PFSK-1 (cell line): Measurements from ENCODE around the gene GNB5.

Experiments used
- FOXP2 ChIP-seq: optimal IDR thresholded peaks from 2 replicates; pipeline ENCODE3; 2011; ENCODE audit warnings: borderline replicate concordance, control low read depth, inconsistent platforms; ENCODE audit not compliant: insufficient read depth; ENCODE audit errors: extremely low read length, extremely low read depth
- POLR2AphosphoS5 ChIP-seq: IDR thresholded peaks from 2 replicates; pipeline ENCODE4 v1.6.1; 2012; ENCODE audit warnings: low read depth, mild to moderate bottlenecking, control low read depth, low read length, moderate library complexity
- SIN3A ChIP-seq: IDR thresholded peaks from 2 replicates; pipeline ENCODE4 v1.6.1; 2012; ENCODE audit warnings: mild to moderate bottlenecking, low read length, moderate library complexity, borderline replicate concordance; ENCODE audit not compliant: insufficient read depth
- TAF1 ChIP-seq: IDR thresholded peaks from 2 replicates; pipeline ENCODE4 v1.6.1; 2012; ENCODE audit warnings: low read length, control low read depth, borderline replicate concordance; ENCODE audit not compliant: insufficient read depth
- TF ChIP-seq, protein P1 (sequence below), 2 experiments: IDR thresholded peaks; 2 replicates each; pipeline versions ENCODE4 v1.6.1 to v1.8.0; 2011 to 2012; ENCODE audit warnings: low read depth in 2 of 2, low read length in 2 of 2, control low read depth in 1 of 2, inconsistent platforms in 1 of 2, mild to moderate bottlenecking in 1 of 2, moderate library complexity in 1 of 2; ENCODE audit not compliant: insufficient read depth in 1 of 2

DNA sequence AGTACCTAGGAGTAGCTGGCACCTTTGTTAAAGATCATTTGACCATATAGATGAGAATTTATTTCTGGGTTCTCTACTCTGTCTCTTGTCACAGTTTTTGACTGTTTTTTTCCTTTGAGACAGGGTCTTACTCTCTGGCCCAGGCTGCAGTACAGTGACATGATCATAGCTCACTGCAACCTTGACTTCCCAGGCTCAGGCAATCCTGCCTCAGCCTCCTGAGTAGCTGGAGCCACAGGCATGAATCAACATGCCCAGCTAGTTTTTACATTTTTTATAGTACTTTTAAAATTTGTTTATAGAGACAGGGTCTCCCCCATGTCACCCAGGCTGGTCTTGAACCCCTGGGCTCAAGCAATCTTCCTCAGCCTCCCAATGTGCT lies 123.7 kb downstream of the GNB5 start:
- TF ChIP-seq, protein P1, sequence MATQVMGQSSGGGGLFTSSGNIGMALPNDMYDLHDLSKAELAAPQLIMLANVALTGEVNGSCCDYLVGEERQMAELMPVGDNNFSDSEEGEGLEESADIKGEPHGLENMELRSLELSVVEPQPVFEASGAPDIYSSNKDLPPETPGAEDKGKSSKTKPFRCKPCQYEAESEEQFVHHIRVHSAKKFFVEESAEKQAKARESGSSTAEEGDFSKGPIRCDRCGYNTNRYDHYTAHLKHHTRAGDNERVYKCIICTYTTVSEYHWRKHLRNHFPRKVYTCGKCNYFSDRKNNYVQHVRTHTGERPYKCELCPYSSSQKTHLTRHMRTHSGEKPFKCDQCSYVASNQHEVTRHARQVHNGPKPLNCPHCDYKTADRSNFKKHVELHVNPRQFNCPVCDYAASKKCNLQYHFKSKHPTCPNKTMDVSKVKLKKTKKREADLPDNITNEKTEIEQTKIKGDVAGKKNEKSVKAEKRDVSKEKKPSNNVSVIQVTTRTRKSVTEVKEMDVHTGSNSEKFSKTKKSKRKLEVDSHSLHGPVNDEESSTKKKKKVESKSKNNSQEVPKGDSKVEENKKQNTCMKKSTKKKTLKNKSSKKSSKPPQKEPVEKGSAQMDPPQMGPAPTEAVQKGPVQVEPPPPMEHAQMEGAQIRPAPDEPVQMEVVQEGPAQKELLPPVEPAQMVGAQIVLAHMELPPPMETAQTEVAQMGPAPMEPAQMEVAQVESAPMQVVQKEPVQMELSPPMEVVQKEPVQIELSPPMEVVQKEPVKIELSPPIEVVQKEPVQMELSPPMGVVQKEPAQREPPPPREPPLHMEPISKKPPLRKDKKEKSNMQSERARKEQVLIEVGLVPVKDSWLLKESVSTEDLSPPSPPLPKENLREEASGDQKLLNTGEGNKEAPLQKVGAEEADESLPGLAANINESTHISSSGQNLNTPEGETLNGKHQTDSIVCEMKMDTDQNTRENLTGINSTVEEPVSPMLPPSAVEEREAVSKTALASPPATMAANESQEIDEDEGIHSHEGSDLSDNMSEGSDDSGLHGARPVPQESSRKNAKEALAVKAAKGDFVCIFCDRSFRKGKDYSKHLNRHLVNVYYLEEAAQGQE (IDR thresholded peaks at IDR 0.05; ENCODE audit: insufficient read depth in 1 of 2, low read depth in 2 of 2, low read length in 2 of 2), result no peak
- TF ChIP-seq POLR2AphosphoS5 (no peak), TAF1 (no peak), FOXP2 (no peak), SIN3A (no peak)
